Measurements from ENCODE around the gene SOD1. TPM values are rescaled to one million over a fixed set of nuclear protein-coding genes. Genes with fewer than 3 reads are reported as not detected.
A peak's percentile ranks its signal among the peaks of the same experiment; 100 is the strongest.

The SOD1 gene
- total and polyA plus RNA-seq, 2 donors (not counting 1 experiment from before 2014, with no cell fraction given) = 91.2 to 123 TPM

- ATAC-seq (ENCODE audit: low read depth) (no peak), DNase-seq (no peak)
- intact Hi-C loops (cut with micrococcal nuclease) = no loop called here
- Histone ChIP-seq H3K27me3 (replicated peaks in 1 of 4; ENCODE audit: control extremely low read depth in 1 of 4, control insufficient read depth in 3 of 4, insufficient read depth in 4 of 4, low read length in 3 of 4) (no peaks in the 10 kb centered on the region), H3K79me2 (ENCODE audit: control insufficient read depth, insufficient read depth, low read length) (peaks cover 16% of the 10 kb centered on the region), H4K20me1 (ENCODE audit: control insufficient read depth, insufficient read depth, low read length, poor library complexity, severe bottlenecking) (peaks cover 17% of the 10 kb centered on the region), H3K36me3 (replicated peaks in 1 of 2; ENCODE audit: control extremely low read depth in 1 of 2, control insufficient read depth in 1 of 2, extremely low read depth in 1 of 2, insufficient read depth in 2 of 2, low read length in 1 of 2) (peaks cover 5 to 73% of the 10 kb centered on the region in 2 experiments), H3K9me3 (ENCODE audit: control extremely low read depth in 1 of 3, control insufficient read depth in 2 of 3, insufficient read depth in 1 of 3, low read length in 2 of 3) (no peaks in the 10 kb centered on the region), H3K27ac (ENCODE audit: low read length in 2 of 2) (no peak overlapping the region), H3K9ac (ENCODE audit: low read length) (no peak overlapping the region), H2AFZ (ENCODE audit: insufficient read depth, low read depth, low read length, poor library complexity, severe bottlenecking) (no peak overlapping the region), H3K4me3 (ENCODE audit: control extremely low read depth in 1 of 5, extremely low read depth in 1 of 5, insufficient read depth in 1 of 5, low read depth in 2 of 5, low read length in 4 of 5) (no peak overlapping the region), H3K4me1 (ENCODE audit: control insufficient read depth in 2 of 2, insufficient read depth in 2 of 2, low read length in 2 of 2) (peaks cover 0 to 5% of the 10 kb centered on the region in 2 donors), H3K4me2 (replicated peaks; ENCODE audit: low read depth, low read length, poor library complexity, severe bottlenecking) (no peak overlapping the region)
- no peak overlapping the region for H3K4me3 Mint-ChIP-seq
- no peaks in the 10 kb centered on the region for H3K27me3 Mint-ChIP-seq
- ChIA-PET POLR2A (interaction anchor here (0.5 kb wide), 1 partner anchor 32 kb away, joined by 3 read pairs; no protein-coding TSS in a partner anchor), CTCF (interaction anchor here (0.9 kb wide), 1 partner anchor 13 kb away, joined by 4 read pairs; no protein-coding TSS in a partner anchor)
- H3K9me3 Mint-ChIP-seq (ENCODE audit: insufficient read depth) = no peaks in the 10 kb centered on the region
- H3K4me1 Mint-ChIP-seq = peaks cover 37% of the 10 kb centered on the region
- no peak overlapping the region for H3K27ac Mint-ChIP-seq
- no peak for TF ChIP-seq EZH2 (IDR thresholded peaks at IDR 0.05; ENCODE audit: borderline replicate concordance, insufficient read depth, low read depth, low read length, poor library complexity, severe bottlenecking)
- no peak for TF ChIP-seq CTCF (IDR thresholded peaks at IDR 0.05)
These were observed 8.1 kb downstream of the SOD1 start for GRCh38 chr21:31667639-31668038.

- Mint-ChIP-seq H3K4me3 (no peak overlapping the region), H3K4me1 (peaks cover 30% of the 10 kb centered on the region), H3K27me3 (no peaks in the 10 kb centered on the region), H3K27ac (no peak overlapping the region), H3K9me3 (ENCODE audit: insufficient read depth) (no peaks in the 10 kb centered on the region)
- no peak for ATAC-seq (ENCODE audit: low read depth)
- Histone ChIP-seq H3K27me3 (replicated peaks in 1 of 4; ENCODE audit: control extremely low read depth in 1 of 4, control insufficient read depth in 3 of 4, insufficient read depth in 4 of 4, low read length in 3 of 4) (no peaks in the 10 kb centered on the region), H3K36me3 (replicated peaks in 1 of 2; ENCODE audit: control extremely low read depth in 1 of 2, control insufficient read depth in 1 of 2, extremely low read depth in 1 of 2, insufficient read depth in 2 of 2, low read length in 1 of 2) (peaks cover 5 to 68% of the 10 kb centered on the region in 2 experiments), H3K4me2 (replicated peaks; ENCODE audit: low read depth, low read length, poor library complexity, severe bottlenecking) (no peak overlapping the region), H3K4me1 (ENCODE audit: control insufficient read depth in 2 of 2, insufficient read depth in 2 of 2, low read length in 2 of 2) (peaks cover 0 to 5% of the 10 kb centered on the region in 2 donors), H3K9me3 (ENCODE audit: control extremely low read depth in 1 of 3, control insufficient read depth in 2 of 3, insufficient read depth in 1 of 3, low read length in 2 of 3) (no peaks in the 10 kb centered on the region), H2AFZ (ENCODE audit: insufficient read depth, low read depth, low read length, poor library complexity, severe bottlenecking) (no peak overlapping the region), H3K79me2 (ENCODE audit: control insufficient read depth, insufficient read depth, low read length) (peaks cover 5% of the 10 kb centered on the region), H4K20me1 (ENCODE audit: control insufficient read depth, insufficient read depth, low read length, poor library complexity, severe bottlenecking) (peaks cover 8% of the 10 kb centered on the region), H3K27ac (ENCODE audit: low read length in 2 of 2) (peak overlapping the region in 1 of 2 donors; percentile 12), H3K9ac (ENCODE audit: low read length) (no peak overlapping the region), H3K4me3 (ENCODE audit: control extremely low read depth in 1 of 5, extremely low read depth in 1 of 5, insufficient read depth in 1 of 5, low read depth in 2 of 5, low read length in 4 of 5) (no peak overlapping the region)
- intact Hi-C loops (cut with micrococcal nuclease) = no loop called here
- WGBS (ENCODE audit: insufficient coverage) = no CpG with 5 or more reads among the region's 2 CpGs
- no peak for DNase-seq
- POLR2A ChIA-PET = no interaction called here
- TF ChIP-seq CTCF (IDR thresholded peaks at IDR 0.05) (no peak), EZH2 (IDR thresholded peaks at IDR 0.05; ENCODE audit: borderline replicate concordance, insufficient read depth, low read depth, low read length, poor library complexity, severe bottlenecking) (no peak)
- CTCF ChIA-PET = no interaction called here
These were observed 9.4 kb downstream of the SOD1 start for GRCh38 chr21:31668651-31669491.
